ENCODE results near the gene FBN2. TPM values are rescaled to one million over a fixed set of nuclear protein-coding genes. Genes with fewer than 3 reads are reported as not detected.
A peak's percentile ranks its signal among the peaks of the same experiment; 100 is the strongest.

Gene FBN2
- total and polyA plus RNA-seq, 2 donors (not counting 1 experiment from before 2014, with no cell fraction given), result 43.1 to 80.1 TPM

- Histone ChIP-seq H3K4me2 (ENCODE audit: extremely low read depth, insufficient read depth, low read length) (no peak overlapping the region), H3K4me3 (replicated peaks in 1 of 4; ENCODE audit: control extremely low read depth in 1 of 4, insufficient read depth in 1 of 4, low read depth in 3 of 4, low read length in 4 of 4) (no peak overlapping the region)
Observed at GRCh38 chr5:128559300-128560297, 21.6 kb upstream of the FBN2 start.

GRCh38 chr5:128553747-128554146 is 15.7 kb upstream of the FBN2 start:
- no peak overlapping the region for H2AFZ ChIP-seq (ENCODE audit: low read length)
- H3K4me1 ChIP-seq (ENCODE audit: control insufficient read depth, extremely low read depth, insufficient read depth, low read length), result no peaks in the 10 kb centered on the region
- H3K36me3 ChIP-seq (ENCODE audit: control insufficient read depth, insufficient read depth, low read length), result no peaks in the 10 kb centered on the region
- no peak for DNase-seq (ENCODE audit: low read depth in 2 of 2)
- H3K79me2 ChIP-seq (ENCODE audit: control insufficient read depth, insufficient read depth, low read length), result no peaks in the 10 kb centered on the region
- TF ChIP-seq EZH2 (IDR thresholded peaks at IDR 0.05; ENCODE audit: low read length, missing control alignments) (no peak), CTCF (conservative IDR thresholded peaks at IDR 0.05 in 1 of 2, IDR thresholded peaks at IDR 0.05 in 1 of 2; ENCODE audit: low read depth in 1 of 2, low read length in 2 of 2) (no peak)
- H4K20me1 ChIP-seq (ENCODE audit: control insufficient read depth, extremely low read depth, insufficient read depth, low read length), result no peaks in the 10 kb centered on the region
- no peak overlapping the region for H3K27ac ChIP-seq (ENCODE audit: insufficient read depth, low read length)
- no peak overlapping the region for H3K4me3 ChIP-seq (replicated peaks in 1 of 4; ENCODE audit: control extremely low read depth in 1 of 4, insufficient read depth in 1 of 4, low read depth in 3 of 4, low read length in 4 of 4)
- no peak overlapping the region for H3K9ac ChIP-seq (ENCODE audit: insufficient read depth, low read length)
- no peak overlapping the region for H3K4me2 ChIP-seq (ENCODE audit: extremely low read depth, insufficient read depth, low read length)
- no peaks in the 10 kb centered on the region for H3K9me3 ChIP-seq (ENCODE audit: control insufficient read depth, insufficient read depth, low read depth, low read length)
- H3K27me3 ChIP-seq (ENCODE audit: control insufficient read depth, insufficient read depth, low read length), result no peaks in the 10 kb centered on the region

More at GRCh38 chr5:128559300-128560297, 21.6 kb upstream of the FBN2 start:
- Histone ChIP-seq H3K9ac (ENCODE audit: insufficient read depth, low read length) (no peak overlapping the region), H4K20me1 (ENCODE audit: control insufficient read depth, extremely low read depth, insufficient read depth, low read length) (no peaks in the 10 kb centered on the region), H3K4me1 (ENCODE audit: control insufficient read depth, extremely low read depth, insufficient read depth, low read length) (no peaks in the 10 kb centered on the region), H3K79me2 (ENCODE audit: control insufficient read depth, insufficient read depth, low read length) (no peaks in the 10 kb centered on the region), H3K9me3 (ENCODE audit: control insufficient read depth, insufficient read depth, low read depth, low read length) (no peaks in the 10 kb centered on the region), H2AFZ (ENCODE audit: low read length) (no peak overlapping the region), H3K27ac (ENCODE audit: insufficient read depth, low read length) (no peak overlapping the region), H3K27me3 (ENCODE audit: control insufficient read depth, insufficient read depth, low read length) (no peaks in the 10 kb centered on the region), H3K36me3 (ENCODE audit: control insufficient read depth, insufficient read depth, low read length) (no peaks in the 10 kb centered on the region)
- TF ChIP-seq CTCF (conservative IDR thresholded peaks at IDR 0.05 in 1 of 2, IDR thresholded peaks at IDR 0.05 in 1 of 2; ENCODE audit: low read depth in 1 of 2, low read length in 2 of 2) (no peak), EZH2 (IDR thresholded peaks at IDR 0.05; ENCODE audit: low read length, missing control alignments) (no peak)
- peak in 1 of 2 donors; percentile 8 for DNase-seq (ENCODE audit: low read depth in 2 of 2)

DNA sequence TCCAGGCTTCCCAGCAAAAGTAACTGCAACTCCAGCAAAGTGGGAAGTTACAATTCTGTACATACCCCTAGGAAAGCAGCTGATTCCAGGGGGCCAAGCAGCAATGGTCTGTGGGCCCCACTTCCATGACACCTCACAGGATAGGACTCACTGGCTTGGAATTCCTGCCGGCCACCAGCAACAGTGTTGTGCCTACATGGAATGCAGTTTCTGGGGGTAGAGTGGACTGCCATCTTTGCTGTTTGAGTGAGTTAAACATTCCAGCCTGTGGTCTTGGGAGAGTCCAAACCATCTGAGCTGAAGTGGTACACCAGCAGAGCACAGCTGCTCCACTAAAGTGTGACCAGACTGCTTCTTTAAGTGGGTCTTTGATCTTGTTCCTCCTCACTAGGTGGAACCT is 13.4 kb upstream of the FBN2 start:
- Histone ChIP-seq H3K9ac (ENCODE audit: insufficient read depth, low read length) (no peak overlapping the region), H3K36me3 (ENCODE audit: control insufficient read depth, insufficient read depth, low read length) (no peaks in the 10 kb centered on the region), H4K20me1 (ENCODE audit: control insufficient read depth, extremely low read depth, insufficient read depth, low read length) (no peaks in the 10 kb centered on the region), H3K9me3 (ENCODE audit: control insufficient read depth, insufficient read depth, low read depth, low read length) (no peaks in the 10 kb centered on the region), H3K4me1 (ENCODE audit: control insufficient read depth, extremely low read depth, insufficient read depth, low read length) (no peaks in the 10 kb centered on the region), H3K27me3 (ENCODE audit: control insufficient read depth, insufficient read depth, low read length) (no peaks in the 10 kb centered on the region), H3K27ac (ENCODE audit: insufficient read depth, low read length) (no peak overlapping the region), H2AFZ (ENCODE audit: low read length) (no peak overlapping the region), H3K4me3 (replicated peaks in 1 of 4; ENCODE audit: control extremely low read depth in 1 of 4, insufficient read depth in 1 of 4, low read depth in 3 of 4, low read length in 4 of 4) (no peak overlapping the region), H3K4me2 (ENCODE audit: extremely low read depth, insufficient read depth, low read length) (no peak overlapping the region), H3K79me2 (ENCODE audit: control insufficient read depth, insufficient read depth, low read length) (no peaks in the 10 kb centered on the region)
- DNase-seq (ENCODE audit: low read depth in 2 of 2), result peak in 1 of 2 donors; percentile 59
- TF ChIP-seq CTCF (conservative IDR thresholded peaks at IDR 0.05 in 1 of 2, IDR thresholded peaks at IDR 0.05 in 1 of 2; ENCODE audit: low read depth in 1 of 2, low read length in 2 of 2) (no peak), EZH2 (IDR thresholded peaks at IDR 0.05; ENCODE audit: low read length, missing control alignments) (no peak)

Measured in fibroblast of lung (primary cell).